Lower leg skin (tissue), 3 donors: ENCODE data around the gene KRT80.

ENCODE experiments used
- POLR2A ChIP-seq, 2 donors: fragments of 450-650 bp; IDR thresholded peaks; one replicate each; pipeline ENCODE4 v1.6.1; 2016 to 2017; ENCODE audit warnings: antibody characterized with exemption in 2 of 2, mild to moderate bottlenecking in 1 of 2, moderate library complexity in 1 of 2
- TF ChIP-seq, protein P1 (sequence below), 3 donors: fragments of 450-650 bp; IDR thresholded peaks; one replicate each; pipeline ENCODE4 v1.5.1; 2016; ENCODE audit warnings: antibody characterized with exemption in 3 of 3, mild to moderate bottlenecking in 3 of 3, moderate library complexity in 2 of 3

GRCh38 chr12:52239767-52240166 is 48.0 kb upstream of the KRT80 start:
- TF ChIP-seq, protein P1, sequence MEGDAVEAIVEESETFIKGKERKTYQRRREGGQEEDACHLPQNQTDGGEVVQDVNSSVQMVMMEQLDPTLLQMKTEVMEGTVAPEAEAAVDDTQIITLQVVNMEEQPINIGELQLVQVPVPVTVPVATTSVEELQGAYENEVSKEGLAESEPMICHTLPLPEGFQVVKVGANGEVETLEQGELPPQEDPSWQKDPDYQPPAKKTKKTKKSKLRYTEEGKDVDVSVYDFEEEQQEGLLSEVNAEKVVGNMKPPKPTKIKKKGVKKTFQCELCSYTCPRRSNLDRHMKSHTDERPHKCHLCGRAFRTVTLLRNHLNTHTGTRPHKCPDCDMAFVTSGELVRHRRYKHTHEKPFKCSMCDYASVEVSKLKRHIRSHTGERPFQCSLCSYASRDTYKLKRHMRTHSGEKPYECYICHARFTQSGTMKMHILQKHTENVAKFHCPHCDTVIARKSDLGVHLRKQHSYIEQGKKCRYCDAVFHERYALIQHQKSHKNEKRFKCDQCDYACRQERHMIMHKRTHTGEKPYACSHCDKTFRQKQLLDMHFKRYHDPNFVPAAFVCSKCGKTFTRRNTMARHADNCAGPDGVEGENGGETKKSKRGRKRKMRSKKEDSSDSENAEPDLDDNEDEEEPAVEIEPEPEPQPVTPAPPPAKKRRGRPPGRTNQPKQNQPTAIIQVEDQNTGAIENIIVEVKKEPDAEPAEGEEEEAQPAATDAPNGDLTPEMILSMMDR (IDR thresholded peaks at IDR 0.05): no peak
- TF ChIP-seq POLR2A (IDR thresholded peaks at IDR 0.05): no peak
